ENCODE measurements around the gene CNTF. TPM values are rescaled to one million over a fixed set of nuclear protein-coding genes. Genes with fewer than 3 reads are reported as not detected.

CNTF gene
- total and polyA plus RNA-seq, 10 of the 15 experiments (the other 5 are each of a cell fraction or from before 2014, with no cell fraction given): 0.16 to 2.3 (median 0.73) TPM

GRCh38 chr11:58671983-58672633 lies 49.6 kb downstream of the CNTF start:
- CTCF ChIA-PET: interaction anchor here (0.6 to 4.6 kb wide), 15 partner anchors 9 to 486 kb away, joined by 3 to 43 read pairs (median 4); partner anchors contain the start of gene LPXN
- SMC1A ChIA-PET (ENCODE audit: uncharacterized antibody, unreplicated experiment): interaction anchor here (0.7 to 3.4 kb wide), 7 partner anchors 17 to 95 kb away, joined by 3 to 23 read pairs (median 7); partner anchors contain the start of gene LPXN
- in situ Hi-C loops (cut with MboI): no loop called here

More at GRCh38 chr11:58671983-58672633, 49.6 kb downstream of the CNTF start:
- no peak for ATAC-seq
- intact Hi-C loops (cut with micrococcal nuclease; ENCODE audit: unreplicated experiment): no loop called here
- Histone ChIP-seq H3K27me3 (replicated peaks in 1 of 2; ENCODE audit: control insufficient read depth in 2 of 2, insufficient read depth in 2 of 2, low read length in 1 of 2) (no peaks in the 10 kb centered on the region), H3K79me2 (ENCODE audit: control insufficient read depth, insufficient read depth, low read length) (no peaks in the 10 kb centered on the region), H4K20me1 (ENCODE audit: control insufficient read depth, insufficient read depth) (no peaks in the 10 kb centered on the region), H3K4me3 (no peak overlapping the region), H3K27ac (ENCODE audit: control insufficient read depth, insufficient read depth) (no peak overlapping the region), H3K4me1 (ENCODE audit: control insufficient read depth, insufficient read depth, low read length) (no peaks in the 10 kb centered on the region), H3K36me3 (ENCODE audit: control insufficient read depth in 2 of 2, insufficient read depth in 2 of 2, low read length in 1 of 2) (no peaks in the 10 kb centered on the region), H3K9ac (ENCODE audit: control insufficient read depth, insufficient read depth, low read length) (no peak overlapping the region), H2AFZ (ENCODE audit: control insufficient read depth, low read depth, low read length) (no peak overlapping the region), H3K9me3 (replicated peaks; ENCODE audit: control insufficient read depth, insufficient read depth, low read length) (no peaks in the 10 kb centered on the region), H3K4me2 (ENCODE audit: control insufficient read depth, insufficient read depth) (no peak overlapping the region)
- TF ChIP-seq TCF7 (IDR thresholded peaks at IDR 0.05; ENCODE audit: borderline replicate concordance): no peak
- TF ChIP-seq NR2C2 (IDR thresholded peaks at IDR 0.05; ENCODE audit: borderline replicate concordance, control insufficient read depth, insufficient read length, low read depth): no peak
- TF ChIP-seq ATF2 (IDR thresholded peaks at IDR 0.05; ENCODE audit: low read length): no peak
- TF ChIP-seq TCF3 (IDR thresholded peaks at IDR 0.05; ENCODE audit: borderline replicate concordance, insufficient read depth, low read depth, low read length): no peak
- no peak for TF ChIP-seq SMARCA5 (IDR thresholded peaks at IDR 0.05)
- no peak for TF ChIP-seq FOXK2 (IDR thresholded peaks at IDR 0.05)
- TF ChIP-seq BCL3 (IDR thresholded peaks at IDR 0.05; ENCODE audit: borderline replicate concordance, insufficient read depth, low read depth, low read length, poor library complexity, severe bottlenecking): no peak
- no peak for TF ChIP-seq ATF7 (IDR thresholded peaks at IDR 0.05; ENCODE audit: low read depth)
- TF ChIP-seq SPI1 (IDR thresholded peaks at IDR 0.05; ENCODE audit: borderline replicate concordance, insufficient read depth, low read depth, low read length): no peak
- TF ChIP-seq SIX5 (IDR thresholded peaks at IDR 0.05; ENCODE audit: low read depth, low read length, severe bottlenecking): no peak
- no peak for TF ChIP-seq USF2 (IDR thresholded peaks at IDR 0.05; ENCODE audit: borderline replicate concordance, low read depth, low read length)
- no peak for TF ChIP-seq CHD4 (IDR thresholded peaks at IDR 0.05)
- TF ChIP-seq MLLT1 (IDR thresholded peaks at IDR 0.05): no peak
- no peak for TF ChIP-seq YBX1 (IDR thresholded peaks at IDR 0.05)
- no peak for TF ChIP-seq FOS (IDR thresholded peaks at IDR 0.05; ENCODE audit: borderline replicate concordance, extremely low read depth, insufficient read length)
- DNase-seq (ENCODE audit: low read depth, low spot score): no peak
- FAIRE-seq: no peak
- RAD21 ChIA-PET (ENCODE audit: unreplicated experiment): interaction anchor here (1.0 to 2.4 kb wide), 2 partner anchors 25 to 212 kb away, joined by 3 to 18 read pairs; no protein-coding TSS in a partner anchor
- POLR2A ChIA-PET: no interaction called here
- BruUV-seq (replicated peaks): no TSS peak
- 11% methylated on average over 6 of the region's 6 CpGs for WGBS (ENCODE audit: insufficient coverage, insufficient replicate concordance, low lambda C conversion rate, missing lambda C conversion rate)

Data from GM12878 (cell line).